Gastroesophageal sphincter (tissue), 3 donors: ENCODE data around the gene KCNH1.

Source experiments
- CTCF ChIP-seq, 4 experiments: fragments of 200-600 bp in 2 of 4; fragments of 450-650 bp in 2 of 4; sonication (generic) in 1 of 4; IDR thresholded peaks; one replicate each; pipeline ENCODE4 v1.5.1; 2017 to 2019; ENCODE audit warnings: antibody characterized with exemption in 4 of 4, mild to moderate bottlenecking in 2 of 4, moderate library complexity in 2 of 4
- EP300 ChIP-seq: sonication (generic); formaldehyde crosslinking; IDR thresholded peaks from one replicate; pipeline ENCODE4 v1.6.1; 2017; ENCODE audit warnings: antibody characterized with exemption, mild to moderate bottlenecking
- POLR2A ChIP-seq, 2 donors: fragments of 450-650 bp; IDR thresholded peaks; one replicate each; pipeline ENCODE4 v1.6.1; 2017; ENCODE audit warnings: antibody characterized with exemption in 2 of 2, mild to moderate bottlenecking in 2 of 2, moderate library complexity in 1 of 2

- TF ChIP-seq CTCF (IDR thresholded peaks at IDR 0.05): no peak
- no peak for TF ChIP-seq EP300
- TF ChIP-seq POLR2A (IDR thresholded peaks at IDR 0.05): no peak
Observed at GRCh38 chr1:210703593-210703992, 430.4 kb downstream of the KCNH1 start.
